ENCODE results near the gene NR1D1.

- TF ChIP-seq GATA2 (IDR thresholded peaks at IDR 0.05; ENCODE audit: low read depth, low read length) (no peak), GATA3 (IDR thresholded peaks at IDR 0.05; ENCODE audit: low read depth, low read length) (no peak)
Measured at GRCh38 chr17:40122999-40123810, 22.8 kb upstream of the NR1D1 start.

Measured in SH-SY5Y (cell line).